B cell (primary cell): ENCODE results near the gene MRPS34. TPM values are rescaled to one million over a fixed set of nuclear protein-coding genes. Genes with fewer than 3 reads are reported as not detected.

Experiments
- ATAC-seq: fragments of 200-7000 bp; cut with Tn5 transposase; one replicate; pipeline ENCODE4 v1.10.0; 2021; ENCODE audit warnings: low read depth, mild to moderate bottlenecking, moderate number of reproducible peaks, moderate library complexity
- CTCF ChIA-PET: fragments of 350-600 bp; sonication (Branson Sonifier 250); formaldehyde crosslinking; loops from one replicate; lab custom pipeline; 2021; ENCODE audit warnings: antibody characterized with exemption, inconsistent platforms; lab: Charles Lee
- POLR2A ChIA-PET: fragments of 350-600 bp; sonication (Branson Sonifier 250); formaldehyde crosslinking; loops from one replicate; lab custom pipeline; 2021; ENCODE audit warnings: antibody characterized with exemption; lab: Charles Lee
- DNase-seq: peaks from one replicate; pipeline ENCODE4 v3.0.0; 2013
- H2AFZ ChIP-seq: 2 replicates; pipeline ENCODE4 v1.6.1; 2012; ENCODE audit warnings: mild to moderate bottlenecking, low read depth, low read length; ENCODE audit not compliant: insufficient read depth, poor library complexity, severe bottlenecking
- H3K27ac ChIP-seq, 2 donors: 1 replicate in 1 of 2; 2 replicates in 1 of 2; pipeline ENCODE4 v1.5.1; 2012 to 2013; ENCODE audit warnings: low read length in 2 of 2, mild to moderate bottlenecking in 2 of 2, moderate library complexity in 1 of 2
- H3K27me3 ChIP-seq, 4 experiments: fragments of 200-600 bp in 1 of 4; sonication (generic) in 1 of 4; replicated peaks in 1 of 4; 1 replicate in 2 of 4; 2 replicates in 2 of 4; pipeline versions ENCODE4 v1.6.1 to v1.7.0; 2013 to 2016; ENCODE audit warnings: low read length in 3 of 4, mild to moderate bottlenecking in 2 of 4, mixed read lengths in 1 of 4, moderate library complexity in 1 of 4; ENCODE audit not compliant: insufficient read depth in 4 of 4, control insufficient read depth in 3 of 4; ENCODE audit errors: control extremely low read depth in 1 of 4
- H3K36me3 ChIP-seq, 2 experiments: replicated peaks in 1 of 2; 1 replicate in 1 of 2; 2 replicates in 1 of 2; pipeline versions ENCODE4 v1.6.1 to v1.7.1; 2013; ENCODE audit warnings: low read length in 1 of 2; ENCODE audit not compliant: insufficient read depth in 2 of 2, control insufficient read depth in 1 of 2; ENCODE audit errors: control extremely low read depth in 1 of 2, extremely low read depth in 1 of 2
- H3K4me1 ChIP-seq, 2 donors: fragments of 200-600 bp in 1 of 2; sonication (generic) in 1 of 2; 1 replicate in 1 of 2; 2 replicates in 1 of 2; pipeline versions ENCODE4 v1.5.1 to v1.6.1; 2013 to 2017; ENCODE audit warnings: low read length in 2 of 2; ENCODE audit not compliant: control insufficient read depth in 2 of 2, insufficient read depth in 2 of 2
- H3K4me2 ChIP-seq: replicated peaks from 2 replicates; pipeline ENCODE3; 2012; ENCODE audit warnings: mild to moderate bottlenecking, low read depth, low read length; ENCODE audit not compliant: poor library complexity, severe bottlenecking
- H3K4me3 ChIP-seq, 5 experiments: fragments of 200-600 bp in 1 of 5; sonication (generic) in 1 of 5; 1 replicate in 3 of 5; 2 replicates in 2 of 5; pipeline versions ENCODE4 v1.5.1 to v1.7.0; 2011 to 2016; ENCODE audit warnings: low read length in 4 of 5, mild to moderate bottlenecking in 4 of 5, low read depth in 2 of 5, control low read depth in 1 of 5, moderate library complexity in 1 of 5; ENCODE audit not compliant: insufficient read depth in 1 of 5; ENCODE audit errors: control extremely low read depth in 1 of 5, extremely low read depth in 1 of 5
- H3K79me2 ChIP-seq: fragments of 200-600 bp; sonication (generic); one replicate; pipeline ENCODE4 v1.6.0; 2016; ENCODE audit warnings: low read length; ENCODE audit not compliant: control insufficient read depth, insufficient read depth
- H3K9ac ChIP-seq: fragments of 200-600 bp; sonication (generic); 2 replicates; pipeline ENCODE4 v1.6.1; 2017; ENCODE audit warnings: mild to moderate bottlenecking, low read length, moderate library complexity
- H3K9me3 ChIP-seq, 3 donors: one replicate each; pipeline versions ENCODE4 v1.6.1 to v1.7.1; 2013; ENCODE audit warnings: low read length in 2 of 3; ENCODE audit not compliant: control insufficient read depth in 2 of 3, insufficient read depth in 1 of 3; ENCODE audit errors: control extremely low read depth in 1 of 3
- H4K20me1 ChIP-seq: 2 replicates; pipeline ENCODE4 v1.6.0; 2012; ENCODE audit warnings: mild to moderate bottlenecking, low read length; ENCODE audit not compliant: insufficient read depth, control insufficient read depth, poor library complexity, severe bottlenecking
- H3K27ac Mint-ChIP-seq: one replicate; pipeline ENCODE4 v1.8.0; 2021; ENCODE audit warnings: mixed read lengths
- H3K27me3 Mint-ChIP-seq: one replicate; pipeline ENCODE4 v1.8.0; 2021; ENCODE audit warnings: mixed read lengths
- H3K4me1 Mint-ChIP-seq: one replicate; pipeline ENCODE4 v1.8.0; 2021; ENCODE audit warnings: mixed read lengths
- H3K4me3 Mint-ChIP-seq: one replicate; pipeline ENCODE4 v1.8.0; 2021; ENCODE audit warnings: mixed read lengths
- H3K9me3 Mint-ChIP-seq: one replicate; pipeline ENCODE4 v1.8.0; 2022; ENCODE audit warnings: mixed read lengths; ENCODE audit not compliant: insufficient read depth
- CTCF ChIP-seq: fragments of 200-600 bp; IDR thresholded peaks from one replicate; pipeline ENCODE4 v1.8.0; 2022; ENCODE audit warnings: antibody characterized with exemption, mild to moderate bottlenecking
- EZH2 ChIP-seq: IDR thresholded peaks from 2 replicates; pipeline ENCODE4 v1.6.1; 2012; ENCODE audit warnings: borderline replicate concordance, low read depth, mild to moderate bottlenecking, moderate library complexity, low read length; ENCODE audit not compliant: insufficient read depth, poor library complexity, severe bottlenecking
- WGBS: methylation state at CpG from one replicate; pipeline ENCODE4 v1.1.5; 2013; ENCODE audit warnings: missing lambda C conversion rate; ENCODE audit not compliant: insufficient coverage; 5-methylcytosine and 5-hydroxymethylcytosine counted together
- intact Hi-C: fragments of 100-400 bp; cut with micrococcal nuclease; formaldehyde crosslinking; loops from one replicate; pipeline ENCODE4 v1.10.0; 2022
- polyA plus RNA-seq: library from polyadenylated mRNA; depleted of rRNA; stranded (reverse); fragments of >200 nt; gene quantifications from 2 replicates; pipeline ENCODE4 v1.2.3, GENCODE V29; 2012
- total RNA-seq, 2 donors: library from RNA; stranded (reverse); fragments of 120-200 nt in 1 of 2; gene quantifications; 1 replicate in 1 of 2; 2 replicates in 1 of 2; pipeline versions ENCODE4 v1.2.3 to v1.2.4, GENCODE V29; 2013 to 2022

The MRPS34 gene
- total and polyA plus RNA-seq, 2 donors (not counting 1 experiment from before 2014, with no cell fraction given) = 44.6 to 55.2 TPM

DNA sequence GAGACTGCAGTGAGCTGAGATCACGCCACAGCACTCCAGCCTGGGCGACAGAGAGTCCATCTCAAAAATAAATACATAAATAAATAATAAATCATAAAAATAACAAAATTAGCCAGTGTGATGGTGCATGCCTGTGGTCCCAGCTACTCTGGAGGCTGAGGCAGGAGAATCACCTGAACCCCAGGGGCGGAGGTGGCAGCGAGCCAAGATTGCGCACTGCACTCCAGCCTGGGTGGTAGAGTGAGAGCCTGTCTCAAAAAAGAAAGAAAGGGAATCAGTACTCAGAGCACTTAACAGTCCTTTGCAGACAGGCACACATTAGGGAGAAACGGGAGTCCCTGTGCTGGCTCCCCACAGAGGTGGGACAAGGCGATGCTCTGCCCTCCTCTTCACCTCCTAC lies 41.9 kb downstream of the MRPS34 start:
- Histone ChIP-seq H3K4me3 (no peak overlapping the region), H3K27ac (no peak overlapping the region), H3K4me1 (peaks cover 4 to 8% of the 10 kb centered on the region in 2 donors), H3K4me2 (no peak overlapping the region), H3K9ac (no peak overlapping the region), H3K79me2 (peaks cover 76% of the 10 kb centered on the region), H2AFZ (no peak overlapping the region), H3K9me3 (peaks cover 0 to 9% (median 0%) of the 10 kb centered on the region in 3 donors), H3K36me3 (peaks cover 0 to 63% of the 10 kb centered on the region in 2 experiments), H3K27me3 (no peaks in the 10 kb centered on the region), H4K20me1 (peaks cover 80% of the 10 kb centered on the region)
- no peak for ATAC-seq
- Mint-ChIP-seq H3K27me3 (no peaks in the 10 kb centered on the region), H3K4me3 (no peak overlapping the region), H3K9me3 (no peaks in the 10 kb centered on the region), H3K27ac (no peak overlapping the region), H3K4me1 (peaks cover 10% of the 10 kb centered on the region)
- ChIA-PET POLR2A (interaction anchor here (0.7 kb wide), 1 partner anchor 291 kb away, joined by 4 read pairs; no protein-coding TSS in a partner anchor), CTCF (no interaction called here)
- no peak for DNase-seq
- TF ChIP-seq CTCF = no peak
- no peak for TF ChIP-seq EZH2
- intact Hi-C loops = no loop called here
- WGBS = 98% methylated on average over 5 of the region's 7 CpGs

- Mint-ChIP-seq H3K27ac (no peak overlapping the region), H3K9me3 (no peaks in the 10 kb centered on the region), H3K4me3 (no peak overlapping the region), H3K4me1 (peaks cover 16% of the 10 kb centered on the region), H3K27me3 (no peaks in the 10 kb centered on the region)
- ChIA-PET POLR2A (no interaction called here), CTCF (no interaction called here)
- Histone ChIP-seq H3K36me3 (peaks cover 0 to 66% of the 10 kb centered on the region in 2 experiments), H3K4me1 (peaks cover 14 to 25% of the 10 kb centered on the region in 2 donors), H3K9me3 (no peaks in the 10 kb centered on the region), H3K79me2 (peaks cover 81% of the 10 kb centered on the region), H3K4me2 (no peak overlapping the region), H4K20me1 (peaks cover 73% of the 10 kb centered on the region), H3K9ac (no peak overlapping the region), H3K4me3 (no peak overlapping the region), H3K27me3 (no peaks in the 10 kb centered on the region), H3K27ac (no peak overlapping the region), H2AFZ (no peak overlapping the region)
- intact Hi-C loops = no loop called here
- TF ChIP-seq CTCF (no peak), EZH2 (no peak)
- ATAC-seq (no peak), DNase-seq (no peak)
- WGBS = 98% methylated on average over 33 of the region's 35 CpGs
Measured at GRCh38 chr16:1729445-1729844, 43.5 kb downstream of the MRPS34 start.
